Vagina (tissue), 2 donors: ENCODE data around the gene CCDC158. TPM values are rescaled to one million over a fixed set of nuclear protein-coding genes. Genes with fewer than 3 reads are reported as not detected.

Experiments
- DNase-seq, 2 donors: peaks; one replicate each; pipeline ENCODE4 v3.0.0-alpha.2; 2017; ENCODE audit errors: extremely low spot score in 2 of 2
- H3K27ac ChIP-seq: fragments of 200-600 bp; sonication (generic); one replicate; pipeline ENCODE4 v1.5.1; 2019
- H3K27me3 ChIP-seq: fragments of 200-600 bp; sonication (generic); one replicate; pipeline ENCODE4 v1.5.1; 2019
- H3K36me3 ChIP-seq, 2 donors: fragments of 200-600 bp; sonication (generic); one replicate each; pipeline ENCODE4 v1.5.1; 2017 to 2019
- H3K4me1 ChIP-seq: fragments of 200-600 bp; sonication (generic); one replicate; pipeline ENCODE4 v1.5.1; 2019
- H3K4me3 ChIP-seq, 2 donors: fragments of 200-600 bp; sonication (generic); 1 replicate in 1 of 2; 2 replicates in 1 of 2; pipeline ENCODE4 v1.5.1; 2016 to 2019
- H3K9me3 ChIP-seq: fragments of 200-600 bp; sonication (generic); one replicate; pipeline ENCODE4 v1.5.1; 2019
- POLR2A ChIP-seq, 2 donors: fragments of 450-650 bp; IDR thresholded peaks; one replicate each; pipeline ENCODE4 v1.6.1; 2017; ENCODE audit warnings: antibody characterized with exemption in 2 of 2, mild to moderate bottlenecking in 2 of 2, moderate library complexity in 2 of 2
- POLR2AphosphoS5 ChIP-seq, 2 donors: sonication (generic); formaldehyde crosslinking; IDR thresholded peaks; one replicate each; pipeline ENCODE4 v1.9.0; 2017; ENCODE audit warnings: antibody characterized with exemption in 2 of 2, mild to moderate bottlenecking in 2 of 2, low read depth in 1 of 2; ENCODE audit not compliant: insufficient read depth in 1 of 2
- intact Hi-C: fragments of 100-400 bp; cut with DNase I; formaldehyde crosslinking; loops from one replicate; pipeline ENCODE4 v1.15.1; 2023
- total RNA-seq: library from RNA; depleted of rRNA; stranded (reverse); fragments of >200 nt; gene quantifications from one replicate; pipeline ENCODE4 v1.2.3, GENCODE V29; 2016
- TF ChIP-seq, protein P1 (sequence below), 3 experiments: fragments of 450-650 bp in 2 of 3; fragments of 200-600 bp in 1 of 3; sonication (generic) in 1 of 3; IDR thresholded peaks; one replicate each; pipeline ENCODE4 v1.5.1; 2017 to 2019; ENCODE audit warnings: antibody characterized with exemption in 3 of 3, mild to moderate bottlenecking in 2 of 3, moderate library complexity in 2 of 3

The CCDC158 gene
- total RNA-seq, 1 donor from 2014 or later = not detected

- TF ChIP-seq, protein P1, sequence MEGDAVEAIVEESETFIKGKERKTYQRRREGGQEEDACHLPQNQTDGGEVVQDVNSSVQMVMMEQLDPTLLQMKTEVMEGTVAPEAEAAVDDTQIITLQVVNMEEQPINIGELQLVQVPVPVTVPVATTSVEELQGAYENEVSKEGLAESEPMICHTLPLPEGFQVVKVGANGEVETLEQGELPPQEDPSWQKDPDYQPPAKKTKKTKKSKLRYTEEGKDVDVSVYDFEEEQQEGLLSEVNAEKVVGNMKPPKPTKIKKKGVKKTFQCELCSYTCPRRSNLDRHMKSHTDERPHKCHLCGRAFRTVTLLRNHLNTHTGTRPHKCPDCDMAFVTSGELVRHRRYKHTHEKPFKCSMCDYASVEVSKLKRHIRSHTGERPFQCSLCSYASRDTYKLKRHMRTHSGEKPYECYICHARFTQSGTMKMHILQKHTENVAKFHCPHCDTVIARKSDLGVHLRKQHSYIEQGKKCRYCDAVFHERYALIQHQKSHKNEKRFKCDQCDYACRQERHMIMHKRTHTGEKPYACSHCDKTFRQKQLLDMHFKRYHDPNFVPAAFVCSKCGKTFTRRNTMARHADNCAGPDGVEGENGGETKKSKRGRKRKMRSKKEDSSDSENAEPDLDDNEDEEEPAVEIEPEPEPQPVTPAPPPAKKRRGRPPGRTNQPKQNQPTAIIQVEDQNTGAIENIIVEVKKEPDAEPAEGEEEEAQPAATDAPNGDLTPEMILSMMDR (IDR thresholded peaks at IDR 0.05) = no peak
- TF ChIP-seq POLR2A (IDR thresholded peaks at IDR 0.05) = no peak
- no peak for TF ChIP-seq POLR2AphosphoS5 (IDR thresholded peaks at IDR 0.05; ENCODE audit: insufficient read depth in 1 of 2, low read depth in 1 of 2)
- no peak for DNase-seq
- Histone ChIP-seq H3K27me3 (no peaks in the 10 kb centered on the region), H3K9me3 (no peaks in the 10 kb centered on the region), H3K36me3 (no peaks in the 10 kb centered on the region), H3K4me3 (no peak overlapping the region), H3K27ac (no peak overlapping the region), H3K4me1 (peaks cover 40% of the 10 kb centered on the region)
- intact Hi-C loops = loop anchor here (10.0 kb wide), 1 partner anchor 88 kb away; the partner anchor contains the start of gene SCARB2
These were observed 118.0 kb downstream of the CCDC158 start for GRCh38 chr4:76302826-76303438.

GRCh38 chr4:76301775-76302162 lies 119.2 kb downstream of the CCDC158 start:
- Histone ChIP-seq H3K27ac (peak overlapping the region; percentile 31), H3K4me1 (peaks cover 31% of the 10 kb centered on the region), H3K4me3 (no peak overlapping the region), H3K9me3 (no peaks in the 10 kb centered on the region), H3K36me3 (no peaks in the 10 kb centered on the region), H3K27me3 (no peaks in the 10 kb centered on the region)
- intact Hi-C loops = loop anchor here (10.0 kb wide), 1 partner anchor 87 kb away; the partner anchor contains the start of gene SCARB2
- DNase-seq = no peak
- TF ChIP-seq POLR2A (IDR thresholded peaks at IDR 0.05) (no peak), POLR2AphosphoS5 (IDR thresholded peaks at IDR 0.05; ENCODE audit: insufficient read depth in 1 of 2, low read depth in 1 of 2) (no peak)
- TF ChIP-seq, protein P1 (IDR thresholded peaks at IDR 0.05) = no peak

- no peaks in the 10 kb centered on the region for H3K36me3 ChIP-seq
- H3K9me3 ChIP-seq = no peaks in the 10 kb centered on the region
- DNase-seq = no peak
- peak overlapping the region; percentile 39 for H3K27ac ChIP-seq
- H3K4me3 ChIP-seq = no peak overlapping the region
- intact Hi-C loops = loop anchor here (10.0 kb wide), 1 partner anchor 86 kb away; the partner anchor contains the start of gene SCARB2
- H3K4me1 ChIP-seq = peaks cover 31% of the 10 kb centered on the region
- peak in 1 of 2 donors; percentile 64 for TF ChIP-seq POLR2AphosphoS5 (IDR thresholded peaks at IDR 0.05; ENCODE audit: insufficient read depth in 1 of 2, low read depth in 1 of 2)
- TF ChIP-seq POLR2A (IDR thresholded peaks at IDR 0.05) = no peak
- TF ChIP-seq, protein P1 (IDR thresholded peaks at IDR 0.05) = no peak
- no peaks in the 10 kb centered on the region for H3K27me3 ChIP-seq
These were observed 119.7 kb downstream of the CCDC158 start for GRCh38 chr4:76301068-76301774.

GRCh38 chr4:76300012-76300411 lies 120.9 kb downstream of the CCDC158 start:
- H3K4me1 ChIP-seq = peaks cover 22% of the 10 kb centered on the region
- H3K27me3 ChIP-seq = no peaks in the 10 kb centered on the region
- H3K4me3 ChIP-seq = no peak overlapping the region
- no peak for DNase-seq
- TF ChIP-seq POLR2A (IDR thresholded peaks at IDR 0.05) (no peak), POLR2AphosphoS5 (IDR thresholded peaks at IDR 0.05; ENCODE audit: insufficient read depth in 1 of 2, low read depth in 1 of 2) (no peak)
- TF ChIP-seq, protein P1 (IDR thresholded peaks at IDR 0.05) = no peak
- intact Hi-C loops = loop anchor here (10.0 kb wide), 1 partner anchor 85 kb away; the partner anchor contains the start of gene SCARB2
- no peaks in the 10 kb centered on the region for H3K9me3 ChIP-seq
- no peaks in the 10 kb centered on the region for H3K36me3 ChIP-seq
- no peak overlapping the region for H3K27ac ChIP-seq

- intact Hi-C loops = no loop called here
- no peak for DNase-seq
These were observed 122.7 kb downstream of the CCDC158 start for GRCh38 chr4:76298227-76298626.

More at GRCh38 chr4:76298227-76298626, 122.7 kb downstream of the CCDC158 start:
- no peaks in the 10 kb centered on the region for H3K9me3 ChIP-seq
- H3K36me3 ChIP-seq = no peaks in the 10 kb centered on the region
- no peak overlapping the region for H3K4me3 ChIP-seq
- TF ChIP-seq POLR2AphosphoS5 (IDR thresholded peaks at IDR 0.05; ENCODE audit: insufficient read depth in 1 of 2, low read depth in 1 of 2) (no peak), POLR2A (IDR thresholded peaks at IDR 0.05) (no peak)
- TF ChIP-seq, protein P1 (IDR thresholded peaks at IDR 0.05) = no peak
- peaks cover 17% of the 10 kb centered on the region for H3K4me1 ChIP-seq
- H3K27ac ChIP-seq = no peak overlapping the region
- H3K27me3 ChIP-seq = no peaks in the 10 kb centered on the region
